ENCODE results near the gene RNU6-8.

- no peak for TF ChIP-seq EZH2 (IDR thresholded peaks at IDR 0.05; ENCODE audit: borderline replicate concordance)
- TF ChIP-seq CTCF (IDR thresholded peaks at IDR 0.05; ENCODE audit: poor library complexity), result no peak
These were observed 29.4 kb upstream of the RNU6-8 start for GRCh38 chr14:32232481-32232880.
